ENCODE measurements around the gene DLK1. TPM values are rescaled to one million over a fixed set of nuclear protein-coding genes. Genes with fewer than 3 reads are reported as not detected.

DLK1 gene
- total RNA-seq, 2 donors from 2014 or later, result 26.2 to 33.0 TPM

GRCh38 chr14:100724536-100724935, 2.2 kb upstream of the DLK1 start:
- intact Hi-C loops (cut with DNase I), result no loop called here
- H3K27ac ChIP-seq, result no peak overlapping the region
- TF ChIP-seq POLR2A (IDR thresholded peaks at IDR 0.05) (no peak), CTCF (IDR thresholded peaks at IDR 0.05) (no peak)
- DNase-seq (no peak), ATAC-seq (no peak)
- H3K9me3 ChIP-seq, result no peaks in the 10 kb centered on the region
- peaks cover 0 to 17% of the 10 kb centered on the region in 2 donors for H3K27me3 ChIP-seq
- no peaks in the 10 kb centered on the region for H3K36me3 ChIP-seq (replicated peaks in 1 of 2; ENCODE audit: insufficient read depth in 1 of 2, low read depth in 2 of 2)
- H3K4me1 ChIP-seq, result no peaks in the 10 kb centered on the region
- no peak overlapping the region for H3K4me3 ChIP-seq
- 83% methylated on average over 4 of the region's 4 CpGs; no CpG with 5 or more reads in 1 of the 2 donors for WGBS, 2 donors

- WGBS, 2 donors, result 77 to 78% methylated on average over 30 to 33 of the region's 33 CpGs
- TF ChIP-seq POLR2A (IDR thresholded peaks at IDR 0.05) (no peak), CTCF (IDR thresholded peaks at IDR 0.05) (no peak)
- Histone ChIP-seq H3K4me1 (no peaks in the 10 kb centered on the region), H3K9me3 (no peaks in the 10 kb centered on the region), H3K27ac (no peak overlapping the region), H3K27me3 (peaks cover 0 to 17% of the 10 kb centered on the region in 2 donors), H3K36me3 (replicated peaks in 1 of 2; ENCODE audit: insufficient read depth in 1 of 2, low read depth in 2 of 2) (no peaks in the 10 kb centered on the region), H3K4me3 (no peak overlapping the region)
- DNase-seq (no peak), ATAC-seq (no peak)
- intact Hi-C loops (cut with DNase I), result no loop called here
Observed at GRCh38 chr14:100725587-100726387, 905 bp upstream of the DLK1 start.

- Histone ChIP-seq H3K4me1 (no peaks in the 10 kb centered on the region), H3K36me3 (replicated peaks in 1 of 2; ENCODE audit: insufficient read depth in 1 of 2, low read depth in 2 of 2) (no peaks in the 10 kb centered on the region), H3K27me3 (peaks cover 0 to 17% of the 10 kb centered on the region in 2 donors), H3K27ac (no peak overlapping the region), H3K4me3 (no peak overlapping the region), H3K9me3 (no peaks in the 10 kb centered on the region)
- no peak for DNase-seq
- intact Hi-C loops (cut with DNase I), result no loop called here
- no peak for TF ChIP-seq CTCF (IDR thresholded peaks at IDR 0.05)
- no peak for TF ChIP-seq POLR2A (IDR thresholded peaks at IDR 0.05)
- no peak for ATAC-seq
- WGBS, 2 donors, result 5 to 11% methylated on average over 26 to 47 of the region's 47 CpGs
Observed at GRCh38 chr14:100727086-100727872, 587 bp downstream of the DLK1 start.

- no peaks in the 10 kb centered on the region for H3K36me3 ChIP-seq (replicated peaks in 1 of 2; ENCODE audit: insufficient read depth in 1 of 2, low read depth in 2 of 2)
- intact Hi-C loops (cut with DNase I), result no loop called here
- TF ChIP-seq CTCF (IDR thresholded peaks at IDR 0.05), result no peak
- TF ChIP-seq POLR2A (IDR thresholded peaks at IDR 0.05), result no peak
- no peaks in the 10 kb centered on the region for H3K9me3 ChIP-seq
- 14 to 20% methylated on average over 8 to 12 of the region's 12 CpGs for WGBS, 2 donors
- peaks cover 0 to 17% of the 10 kb centered on the region in 2 donors for H3K27me3 ChIP-seq
- H3K4me1 ChIP-seq, result no peaks in the 10 kb centered on the region
- ATAC-seq, result no peak
- H3K4me3 ChIP-seq, result no peak overlapping the region
- no peak overlapping the region for H3K27ac ChIP-seq
- no peak for DNase-seq
Observed at GRCh38 chr14:100727873-100728240, 1.2 kb downstream of the DLK1 start.

All from body of pancreas (tissue), 4 donors.